EL (cell line): ENCODE results near the gene PKD2.
A peak's percentile ranks its signal among the peaks of the same experiment; 100 is the strongest.

Experiments used
- DNase-seq: peaks from one replicate; pipeline ENCODE4 v3.0.0-alpha.2; 2016

PKD2 gene

DNA sequence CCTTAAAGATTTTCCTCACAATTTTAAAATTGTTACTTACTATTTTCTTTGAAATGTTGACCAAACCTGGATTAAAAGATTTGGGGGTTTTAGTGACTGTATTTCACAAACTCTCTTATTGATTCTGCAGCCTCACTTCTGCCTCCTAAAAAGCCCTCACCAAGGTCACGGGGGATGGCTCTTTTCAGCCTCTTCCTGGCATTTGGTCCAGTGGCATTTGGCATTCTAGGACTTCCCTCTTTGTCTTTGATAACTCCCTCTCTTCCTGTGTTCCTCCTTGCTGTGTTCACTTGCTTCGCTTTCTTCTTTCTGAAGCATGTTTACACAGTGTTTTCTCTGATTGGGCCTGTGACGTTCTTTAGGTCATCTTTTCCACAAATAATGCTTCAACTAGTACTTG lies 21.5 kb downstream of the PKD2 start:
- DNase-seq, result no peak

DNA sequence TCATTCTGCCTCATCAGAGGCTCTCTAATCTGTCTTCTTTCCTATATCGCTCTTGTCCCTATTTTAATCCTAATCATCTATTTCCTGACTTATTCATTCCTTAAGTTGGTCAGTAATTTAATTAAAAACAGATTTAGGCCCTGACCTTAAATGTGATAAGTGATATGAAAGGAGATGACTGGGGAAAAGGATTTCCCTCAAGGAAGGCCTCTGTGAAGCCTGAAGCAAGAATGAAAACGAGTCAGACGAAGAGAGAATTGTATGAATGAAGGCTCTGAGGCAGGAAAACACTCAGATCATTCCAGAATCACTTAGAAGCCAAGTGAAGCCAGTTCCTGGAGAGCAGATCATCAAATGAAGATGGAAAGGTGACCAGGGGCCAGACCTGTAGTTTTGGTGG lies 22.1 kb downstream of the PKD2 start:
- peak; percentile 30 for DNase-seq

DNA sequence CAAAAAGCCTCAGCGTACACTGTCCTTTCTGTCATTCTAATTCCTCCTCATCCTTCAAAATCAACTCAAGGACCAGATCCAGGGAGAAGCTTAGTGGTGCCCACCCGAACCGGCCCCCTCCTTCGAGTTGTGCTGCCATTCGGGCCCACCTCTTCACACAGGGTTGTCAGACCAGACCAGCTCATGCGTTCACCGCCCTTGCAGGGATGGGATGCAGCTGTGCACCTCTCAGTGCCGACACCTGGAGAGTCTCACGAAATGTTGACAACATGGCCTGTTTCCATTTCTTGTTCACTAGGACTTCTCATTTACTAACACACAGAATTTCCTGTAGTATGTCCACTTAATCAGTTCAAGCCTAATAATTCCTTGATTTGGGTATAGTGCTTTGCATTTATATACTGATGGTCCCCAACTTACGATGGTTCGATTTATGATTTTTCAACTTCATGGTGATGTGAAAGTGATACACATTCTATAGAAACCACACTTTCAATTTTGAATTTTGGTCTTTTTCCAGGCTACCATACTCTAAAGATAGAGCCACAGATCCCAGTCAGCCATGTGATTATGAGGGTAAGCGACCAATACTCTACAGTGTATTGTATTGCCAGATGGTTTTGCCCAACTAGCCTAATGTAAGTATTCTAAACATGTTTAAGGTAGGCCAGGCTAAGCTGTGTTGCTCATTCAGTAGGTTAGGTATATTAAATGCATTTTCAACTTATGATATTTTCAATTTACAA lies 23.3 kb downstream of the PKD2 start:
- no peak for DNase-seq

DNA sequence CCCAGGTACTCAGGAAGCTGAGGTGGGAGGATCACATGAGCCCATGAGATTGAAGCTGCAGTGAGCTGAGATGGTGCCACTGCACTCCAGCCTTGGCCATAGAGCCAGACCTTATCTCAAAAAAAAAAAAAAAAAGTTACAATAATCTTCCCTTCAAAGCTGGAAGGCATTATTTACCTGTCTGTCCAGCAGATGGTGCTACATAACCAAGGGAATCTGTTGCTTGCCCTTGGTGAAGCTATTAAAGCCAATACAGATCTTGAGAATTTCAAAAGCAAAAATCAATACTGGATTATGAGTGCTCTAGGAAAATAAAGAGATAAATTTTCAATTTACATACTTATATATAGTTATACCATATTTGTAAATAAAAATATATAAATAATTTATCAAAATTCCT lies 25.9 kb downstream of the PKD2 start:
- DNase-seq, result peak; percentile 65

DNA sequence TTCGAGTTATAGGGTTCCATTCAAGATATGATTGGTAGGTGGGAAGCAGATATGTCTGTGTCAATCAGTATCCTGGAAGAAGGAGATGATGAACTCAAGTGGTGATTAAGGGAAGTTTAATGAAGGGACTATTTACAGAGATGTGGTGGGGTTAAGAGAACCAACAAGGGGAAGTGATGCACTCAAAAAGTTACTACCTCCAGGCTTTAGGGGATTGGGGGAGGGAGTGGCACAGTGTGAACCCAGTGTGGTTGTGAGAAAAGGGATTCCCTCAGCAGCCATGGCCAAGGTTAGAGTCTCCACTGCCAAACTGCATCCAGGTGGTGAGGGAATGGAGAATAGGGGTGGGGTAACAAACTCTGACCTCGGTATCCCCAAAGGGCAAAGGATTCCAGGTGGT lies 27.9 kb downstream of the PKD2 start:
- no peak for DNase-seq

DNA sequence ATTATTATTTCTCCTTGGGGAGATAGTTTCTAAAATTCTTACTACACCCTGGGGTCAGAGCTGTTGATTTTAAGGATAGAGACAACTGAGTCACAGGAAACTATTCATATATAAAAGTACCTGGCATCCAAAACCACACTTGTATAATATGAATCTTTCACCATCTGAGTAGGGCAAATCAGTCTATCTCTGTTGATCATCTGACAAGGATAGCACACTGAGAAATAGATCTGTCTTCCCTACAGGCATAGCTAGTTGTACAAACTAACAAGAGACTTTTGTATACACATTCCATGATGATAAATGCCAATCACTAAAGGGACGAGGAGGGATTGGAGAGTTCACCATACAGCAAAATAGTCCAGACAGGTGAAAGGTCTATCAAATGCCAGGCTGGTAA lies 30.0 kb downstream of the PKD2 start:
- no peak for DNase-seq

DNA sequence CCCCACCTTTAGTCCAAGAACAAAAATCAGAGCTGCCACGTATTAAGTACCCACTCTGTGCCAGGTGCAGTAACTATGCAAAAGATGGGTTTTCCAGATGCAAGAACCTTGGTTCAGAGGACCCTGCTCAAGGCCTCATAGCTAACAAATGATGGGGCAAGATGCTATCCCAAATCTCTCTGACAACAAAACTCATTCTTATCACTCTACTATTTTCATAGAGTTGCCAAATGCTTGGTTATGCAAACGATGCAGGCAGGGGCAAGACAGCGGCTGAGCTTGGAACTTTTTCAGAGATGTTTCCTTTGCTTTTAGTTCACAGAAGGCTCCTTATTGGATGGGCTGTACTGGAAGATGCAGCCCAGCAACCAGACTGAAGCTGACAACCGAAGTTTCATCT lies 30.5 kb downstream of the PKD2 start:
- no peak for DNase-seq

DNA sequence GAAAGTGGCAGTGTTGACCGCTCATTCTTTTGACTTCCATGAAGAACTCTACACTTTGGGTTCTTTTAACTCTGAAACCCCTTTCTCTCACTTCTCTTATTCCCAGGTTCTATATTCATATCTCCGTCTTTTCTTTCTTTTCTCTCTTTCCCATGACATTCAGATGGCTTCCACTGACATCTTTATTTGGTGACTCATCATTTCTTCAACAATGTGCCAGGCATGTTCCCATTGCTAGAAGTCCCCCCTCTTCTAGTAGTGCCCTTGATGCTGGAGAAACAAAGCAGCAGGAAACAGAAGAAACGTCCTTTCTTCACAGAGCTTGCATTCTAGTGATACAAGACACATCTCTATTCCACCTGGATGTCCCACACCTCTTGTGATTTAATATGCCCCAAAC lies 33.3 kb downstream of the PKD2 start:
- DNase-seq, result peak; percentile 38

DNA sequence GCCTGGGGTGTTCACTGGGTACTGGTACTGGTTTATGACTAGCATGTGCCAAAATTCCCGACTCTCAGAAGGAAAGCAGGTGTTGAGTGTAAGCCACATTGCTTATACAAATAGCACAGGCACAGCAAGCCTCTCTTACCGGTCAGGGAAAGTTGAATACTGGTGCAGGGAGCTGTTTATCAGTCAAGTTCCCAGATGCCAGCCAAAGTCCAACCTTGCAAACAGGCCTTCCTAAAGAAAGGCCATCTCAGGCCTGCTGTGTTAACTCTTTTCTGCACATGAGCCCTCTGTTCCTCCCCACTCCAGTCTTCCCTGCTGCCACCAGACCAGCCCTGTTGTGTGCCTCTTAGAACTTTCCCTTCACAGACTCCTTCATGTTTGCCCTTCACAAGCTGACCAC lies 34.2 kb downstream of the PKD2 start:
- no peak for DNase-seq

DNA sequence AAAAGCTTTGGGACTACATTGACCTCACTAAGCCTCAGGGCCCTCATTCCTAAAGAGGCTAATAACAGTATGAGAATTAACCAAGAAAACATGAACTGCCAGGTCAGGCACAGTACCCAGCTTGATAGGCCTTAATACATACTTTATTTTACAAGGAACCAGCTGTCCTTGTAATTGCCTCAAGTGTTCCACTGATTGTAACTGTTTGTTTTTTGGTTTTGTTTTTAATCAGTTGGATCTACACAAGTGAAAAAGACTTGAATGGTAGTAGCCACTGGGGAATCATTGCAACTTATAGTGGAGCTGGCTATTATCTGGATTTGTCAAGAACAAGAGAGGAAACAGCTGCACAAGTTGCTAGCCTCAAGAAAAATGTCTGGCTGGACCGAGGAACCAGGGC lies 35.6 kb downstream of the PKD2 start:
- no peak for DNase-seq

DNA sequence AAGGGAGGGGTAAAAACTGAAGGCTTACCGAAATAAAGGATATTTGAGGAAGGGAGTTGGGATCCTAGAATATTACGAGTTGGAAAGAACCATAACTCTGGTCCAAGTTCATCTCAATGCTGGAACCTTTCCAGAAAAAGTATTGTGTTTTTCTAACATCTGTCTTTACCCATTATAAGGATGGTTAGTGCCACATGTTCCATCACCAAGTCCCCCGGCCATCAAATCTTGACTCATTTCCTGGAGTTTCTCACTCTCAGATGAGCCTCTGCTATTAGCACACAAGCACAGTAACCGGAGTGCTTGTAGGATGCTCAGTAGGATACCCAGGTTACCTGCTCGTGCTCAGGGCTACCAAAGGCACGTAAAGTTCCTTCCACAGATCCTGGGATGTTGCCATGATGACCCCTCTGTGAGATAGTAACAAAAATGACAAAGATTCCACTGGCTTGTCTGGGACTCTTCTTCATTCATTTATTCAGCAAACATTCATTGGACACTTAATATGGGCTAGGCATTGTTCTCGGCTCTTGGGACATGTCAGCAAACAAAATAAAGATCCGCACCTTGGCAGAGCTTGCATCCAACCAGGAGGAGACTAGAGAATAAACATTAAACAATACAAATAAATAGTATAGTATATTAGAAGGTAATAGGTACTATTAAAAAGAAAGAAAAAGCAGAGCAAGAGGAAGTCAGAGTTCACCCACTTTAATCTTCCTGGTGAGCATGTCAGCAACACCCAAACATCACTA lies 36.3 kb downstream of the PKD2 start:
- peak; percentile 18 for DNase-seq

DNA sequence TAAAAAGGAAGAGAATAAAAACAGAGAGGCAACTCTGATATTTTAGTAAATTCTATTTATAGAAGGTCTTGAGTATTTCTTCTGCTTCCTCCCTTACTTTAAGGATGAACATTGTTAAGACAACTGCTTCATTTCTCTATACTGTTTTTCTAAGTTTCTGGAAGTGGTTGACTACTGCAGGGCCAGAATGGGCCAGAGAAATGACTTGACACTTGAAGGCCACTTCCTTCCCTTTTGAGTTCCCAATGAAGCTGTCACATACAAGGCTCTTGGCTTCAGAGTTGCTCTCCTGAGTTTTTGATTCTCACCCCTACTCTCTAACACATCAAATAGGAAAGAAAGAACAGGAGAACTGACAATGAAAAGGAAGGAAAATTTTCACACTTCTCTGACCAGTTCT lies 37.6 kb downstream of the PKD2 start:
- no peak for DNase-seq

DNA sequence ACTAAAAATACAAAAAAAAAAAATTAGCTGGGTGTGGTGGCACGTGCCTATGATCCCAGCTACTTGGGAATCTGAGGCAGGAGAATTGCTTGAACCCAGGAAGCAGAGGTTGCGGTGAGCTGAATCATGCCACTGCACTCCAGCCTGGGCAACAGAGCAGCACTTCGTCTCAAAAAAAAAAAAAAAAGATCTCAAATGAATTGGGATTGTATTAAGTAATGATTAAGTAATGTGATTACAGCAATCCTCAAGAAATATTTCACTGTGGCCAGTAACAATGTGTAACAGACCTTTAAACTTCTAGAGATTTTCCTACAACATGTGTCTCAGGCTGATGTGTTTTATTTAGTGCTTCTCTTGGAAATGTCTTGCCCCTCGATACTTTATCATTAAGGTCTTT lies 46.8 kb downstream of the PKD2 start:
- peak; percentile 70 for DNase-seq

DNA sequence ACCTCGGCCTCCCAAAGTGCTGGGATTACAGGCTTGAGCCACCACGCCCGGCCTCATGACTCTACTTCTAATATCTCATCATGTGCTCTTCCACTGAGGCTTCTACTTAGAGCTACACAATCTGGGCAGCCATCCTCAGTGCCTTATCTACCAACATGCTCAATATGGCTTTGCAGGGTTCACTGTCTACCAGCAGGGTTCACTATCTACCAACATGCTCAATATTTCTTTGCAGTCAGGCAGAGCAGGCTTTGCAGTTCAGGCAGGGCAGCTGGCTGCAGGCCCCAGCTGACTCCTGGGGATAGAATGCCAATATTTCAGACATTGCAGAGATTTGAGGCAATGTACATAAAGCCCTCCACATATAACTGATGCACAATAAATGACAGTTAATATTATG lies 47.5 kb downstream of the PKD2 start:
- peak; percentile 48 for DNase-seq

DNA sequence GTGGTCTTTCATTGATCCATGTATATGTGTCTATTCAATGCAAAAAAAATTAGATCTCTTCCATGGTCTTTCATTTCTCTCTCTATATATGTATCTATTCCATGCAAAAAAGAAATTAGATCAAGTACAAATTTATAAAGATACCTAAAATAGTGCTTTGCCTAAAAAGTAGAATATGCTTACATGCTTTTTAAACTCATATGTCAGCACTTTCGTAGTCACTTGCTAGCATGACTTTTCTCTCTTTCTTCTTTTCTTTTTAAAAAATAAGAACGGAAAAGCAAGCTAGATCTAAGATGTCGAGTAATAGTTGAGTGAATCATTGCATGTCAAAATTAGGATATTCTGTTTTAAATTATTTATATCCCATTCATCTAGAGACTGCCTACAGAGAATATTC lies 50.9 kb downstream of the PKD2 start:
- DNase-seq, result no peak

DNA sequence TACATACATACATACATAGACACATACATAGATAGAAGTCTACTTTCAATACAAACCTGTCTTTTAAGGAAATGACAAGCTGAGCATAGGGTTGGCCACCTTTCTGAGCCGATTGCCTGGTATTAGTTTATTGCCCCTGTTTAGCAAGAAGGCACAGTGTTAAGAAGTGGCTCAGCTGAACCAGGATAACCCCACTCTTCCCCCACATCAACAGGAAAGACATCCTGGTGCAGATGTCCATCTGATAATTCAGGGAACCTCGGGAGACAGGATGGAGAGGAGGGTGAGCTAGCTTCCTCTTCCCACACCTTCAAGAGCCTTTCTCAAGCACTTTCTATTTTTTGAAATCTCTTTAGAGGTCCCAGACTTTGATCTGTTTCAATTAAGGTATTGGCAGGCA lies 52.3 kb downstream of the PKD2 start:
- DNase-seq, result no peak

DNA sequence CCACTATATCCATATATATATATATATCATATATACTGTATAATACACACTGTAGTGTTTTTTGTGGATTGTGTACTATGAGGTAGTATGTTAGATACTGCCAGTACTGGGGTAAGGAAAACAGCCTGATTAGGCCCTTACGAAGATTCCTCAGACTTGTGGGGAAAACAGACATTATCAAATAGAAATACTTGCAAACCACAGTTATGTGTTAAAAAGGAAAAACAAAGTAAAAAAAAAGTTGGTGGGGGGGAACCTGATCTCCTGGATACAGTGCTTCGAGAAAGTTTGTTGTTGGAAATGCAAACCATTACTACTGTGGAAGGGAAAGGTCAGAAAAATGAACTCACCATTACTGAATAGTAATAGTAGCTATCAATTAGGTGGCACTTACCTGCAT lies 53.0 kb downstream of the PKD2 start:
- no peak for DNase-seq

DNA sequence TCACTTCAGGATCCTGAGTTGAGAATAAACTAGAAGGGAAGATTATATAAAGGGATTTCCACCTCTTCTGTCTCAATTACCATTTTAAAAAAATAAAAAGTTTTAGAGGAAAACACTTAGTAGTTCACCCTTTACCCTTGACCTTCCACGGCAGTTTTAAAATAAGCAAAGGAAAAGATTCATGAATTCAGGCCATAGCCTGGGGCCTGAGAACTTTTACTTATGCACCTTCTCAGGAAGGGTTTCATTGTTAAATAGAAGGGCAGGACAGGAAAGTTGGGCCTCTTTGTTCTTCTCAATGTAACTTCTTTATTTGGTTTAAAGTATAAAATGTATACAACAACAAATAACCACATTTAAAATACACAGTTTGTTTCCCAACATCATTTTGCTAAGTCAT lies 54.9 kb downstream of the PKD2 start:
- DNase-seq, result no peak

DNA sequence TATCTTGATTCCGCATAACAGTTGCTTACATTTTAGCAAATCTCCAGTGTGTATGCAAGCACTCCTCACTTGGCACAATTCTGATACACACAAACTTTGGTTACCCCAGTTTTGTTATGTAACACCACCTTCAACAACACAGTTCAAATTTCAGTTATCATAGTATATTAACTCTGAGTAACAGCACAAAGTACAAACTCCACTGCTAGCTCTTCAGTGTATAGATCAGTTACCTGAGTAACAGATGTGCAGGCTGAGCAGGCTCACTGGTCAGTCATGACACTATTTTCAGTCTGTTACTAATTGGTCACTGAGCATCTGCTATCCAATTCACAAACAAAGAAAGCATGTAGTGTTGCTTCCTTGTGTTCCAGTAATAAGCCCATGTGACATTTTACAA lies 55.4 kb downstream of the PKD2 start:
- DNase-seq, result no peak

DNA sequence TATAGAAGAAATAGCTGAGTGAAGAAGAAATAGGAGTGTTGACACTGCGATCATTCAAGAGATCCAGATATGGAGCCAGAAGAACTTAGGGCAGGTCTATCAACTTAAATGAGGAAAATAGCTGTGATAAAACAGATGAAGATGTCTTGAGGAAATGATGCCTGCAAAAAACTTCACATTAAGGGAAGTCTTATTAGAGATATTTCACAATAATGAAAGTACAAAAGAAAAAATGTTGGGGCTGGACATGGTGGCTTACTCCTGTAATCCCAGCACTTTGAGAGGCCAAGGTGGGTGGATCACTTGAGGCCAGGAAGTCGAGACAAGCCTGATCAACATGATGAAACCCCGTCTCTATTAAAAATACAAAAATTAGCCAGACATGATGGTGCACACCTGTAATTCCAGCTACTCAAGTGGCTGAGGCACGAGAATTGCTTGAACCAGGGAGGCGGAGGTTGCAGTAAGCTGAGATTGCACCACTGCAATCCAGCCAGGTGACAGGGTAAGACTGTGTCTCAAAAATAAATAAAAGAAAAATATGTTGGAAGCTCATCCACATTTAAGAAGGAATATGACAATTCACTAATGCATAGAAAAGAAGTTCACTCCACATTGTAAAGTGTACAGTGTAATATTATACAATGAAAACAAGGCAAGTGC lies 56.3 kb downstream of the PKD2 start:
- no peak for DNase-seq

DNA sequence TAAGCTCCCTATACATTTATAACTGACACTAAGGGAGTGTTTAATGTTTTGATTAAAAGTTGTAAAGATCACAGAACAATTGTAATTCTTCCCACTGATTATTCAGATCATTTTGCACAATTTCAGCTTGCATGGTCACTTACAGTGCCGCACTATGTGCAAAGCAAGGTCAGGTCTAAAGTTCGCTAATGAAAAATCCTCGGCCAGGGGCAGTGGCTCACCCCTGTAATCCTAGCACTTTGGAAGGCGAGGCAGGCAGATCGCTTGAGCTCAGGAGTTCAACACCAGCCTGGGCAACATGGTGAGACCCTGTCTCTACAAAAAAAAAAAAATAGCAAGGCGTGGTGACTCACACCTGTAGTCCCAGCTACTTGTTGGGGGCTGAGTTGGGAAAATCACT lies 57.0 kb downstream of the PKD2 start:
- no peak for DNase-seq

DNA sequence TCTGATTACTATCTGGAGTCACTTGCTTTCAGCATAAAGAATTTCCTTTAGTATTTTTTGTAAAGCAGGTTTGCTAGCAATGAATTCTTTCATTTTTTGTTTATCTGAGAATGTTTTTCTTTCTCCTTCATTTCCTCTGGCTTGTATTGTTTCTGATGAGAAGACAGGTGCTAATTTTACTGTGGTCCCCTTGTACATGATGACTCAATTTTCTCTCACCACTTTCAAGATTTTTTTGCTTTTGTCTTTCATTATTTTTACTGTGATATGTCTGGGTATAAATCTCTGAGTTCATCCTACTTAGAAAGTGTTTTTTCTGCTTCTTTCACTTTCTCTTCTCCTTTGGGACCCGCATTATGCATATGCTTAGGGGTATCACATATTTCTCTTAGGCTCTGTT lies 62.6 kb downstream of the PKD2 start:
- no peak for DNase-seq

DNA sequence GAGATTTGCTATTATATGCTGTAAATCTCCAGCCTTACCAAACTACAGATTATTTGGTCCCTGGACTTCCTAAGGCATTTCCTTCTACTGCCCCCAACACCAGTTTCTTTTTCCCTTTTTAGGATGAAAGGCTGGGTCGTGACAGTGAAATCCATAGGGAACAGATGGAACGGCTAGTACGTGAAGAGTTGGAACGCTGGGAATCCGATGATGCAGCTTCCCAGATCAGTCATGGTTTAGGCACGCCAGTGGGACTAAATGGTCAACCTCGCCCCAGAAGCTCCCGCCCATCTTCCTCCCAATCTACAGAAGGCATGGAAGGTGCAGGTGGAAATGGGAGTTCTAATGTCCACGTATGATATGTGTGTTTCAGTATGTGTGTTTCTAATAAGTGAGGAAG lies 67.9 kb downstream of the PKD2 start:
- no peak for DNase-seq

DNA sequence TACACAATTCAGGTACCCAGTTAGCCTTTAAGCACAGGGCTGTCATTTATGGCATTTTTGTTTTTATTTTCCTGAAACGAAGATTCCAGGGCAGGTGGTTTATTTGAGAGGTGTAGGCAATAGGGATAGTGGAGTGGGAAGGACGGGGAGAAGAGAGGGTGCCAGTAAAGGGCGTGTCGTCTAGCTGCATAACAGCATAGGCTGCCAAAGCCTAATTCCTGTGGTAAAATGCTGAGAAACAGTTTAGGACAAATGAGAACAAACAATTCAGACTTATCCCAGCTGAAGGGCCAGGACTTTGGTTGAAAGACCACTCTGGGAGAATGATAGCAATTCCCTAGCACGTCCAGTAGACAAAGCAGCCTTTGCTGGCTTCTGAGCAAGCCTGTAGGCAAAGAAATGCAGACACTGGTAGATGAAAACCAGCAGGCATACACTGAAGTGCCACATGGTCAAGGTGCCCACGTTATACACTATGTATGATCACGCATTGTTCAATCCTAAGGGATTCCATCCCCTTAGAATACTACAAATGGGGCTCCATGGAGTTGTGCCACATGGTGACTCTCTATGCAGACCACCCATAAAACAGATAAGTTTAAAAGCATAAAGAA lies 70.6 kb downstream of the PKD2 start:
- no peak for DNase-seq
